ENCODE measurements around the gene TNPO2.

The TNPO2 gene

DNA sequence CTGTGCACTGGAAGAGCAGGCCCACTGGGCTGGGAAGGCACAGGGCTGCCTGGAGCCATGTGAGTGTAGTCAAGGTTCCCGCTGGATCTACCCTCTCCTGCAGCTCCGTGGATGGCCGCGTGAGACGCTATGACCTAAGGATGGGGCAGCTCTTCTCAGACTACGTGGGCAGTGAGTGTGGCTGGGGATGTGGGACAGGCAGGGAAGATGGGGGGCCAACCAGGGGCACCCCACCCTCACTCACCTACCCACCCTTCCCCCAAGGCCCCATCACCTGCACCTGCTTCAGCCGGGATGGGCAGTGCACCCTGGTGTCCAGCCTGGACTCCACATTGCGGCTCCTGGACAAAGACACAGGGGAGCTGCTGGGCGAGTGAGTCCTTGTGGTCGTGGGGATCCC, 51.0 kb downstream of the TNPO2 start:
- no peak for DNase-seq

- DNase-seq: no peak
Observed at GRCh38 chr19:12670159-12670928, 53.4 kb downstream of the TNPO2 start.

DNA sequence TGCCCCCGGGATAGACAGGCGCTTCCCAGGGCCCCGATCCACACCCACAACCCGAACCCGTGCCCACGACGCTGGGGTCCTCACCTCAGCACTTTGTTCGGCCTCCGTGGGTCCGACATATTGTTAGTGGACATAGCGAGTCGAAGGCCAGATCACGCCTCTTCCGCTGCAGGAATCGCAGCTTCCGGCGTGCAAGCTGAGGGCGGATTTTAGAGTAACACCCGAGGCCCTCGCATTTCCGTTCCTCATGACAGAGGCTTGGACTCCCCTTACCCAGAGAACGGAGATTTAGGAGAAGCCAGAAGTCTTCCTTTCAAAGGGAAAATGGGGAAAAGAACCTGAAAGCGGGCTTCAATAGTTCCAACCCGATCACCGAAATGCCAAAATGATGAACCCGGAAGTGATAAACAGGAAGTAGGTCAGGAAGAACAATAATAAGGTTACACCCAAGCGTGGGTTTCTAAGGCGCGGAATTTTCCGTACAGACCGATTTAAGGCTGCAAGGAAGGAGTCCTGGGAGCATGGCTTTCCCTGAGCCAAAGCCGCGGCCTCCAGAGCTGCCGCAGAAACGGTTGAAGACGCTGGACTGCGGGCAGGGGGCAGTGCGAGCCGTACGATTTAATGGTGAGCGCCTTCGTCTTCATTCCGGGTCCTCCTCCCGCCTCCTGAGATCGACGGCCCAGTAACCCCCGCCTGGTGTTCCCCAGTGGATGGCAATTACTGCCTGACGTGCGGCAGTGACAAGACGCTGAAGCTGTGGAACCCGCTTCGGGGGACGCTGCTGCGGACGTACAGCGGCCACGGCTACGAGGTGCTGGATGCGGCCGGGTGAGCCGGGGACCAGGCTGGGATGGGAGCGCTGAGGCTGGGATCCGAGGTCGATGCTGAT, 54.2 kb downstream of the TNPO2 start:
- peak; percentile 82 for DNase-seq

GRCh38 chr19:12668932-12669269, 54.8 kb downstream of the TNPO2 start:
- peak; percentile 86 for DNase-seq

DNA sequence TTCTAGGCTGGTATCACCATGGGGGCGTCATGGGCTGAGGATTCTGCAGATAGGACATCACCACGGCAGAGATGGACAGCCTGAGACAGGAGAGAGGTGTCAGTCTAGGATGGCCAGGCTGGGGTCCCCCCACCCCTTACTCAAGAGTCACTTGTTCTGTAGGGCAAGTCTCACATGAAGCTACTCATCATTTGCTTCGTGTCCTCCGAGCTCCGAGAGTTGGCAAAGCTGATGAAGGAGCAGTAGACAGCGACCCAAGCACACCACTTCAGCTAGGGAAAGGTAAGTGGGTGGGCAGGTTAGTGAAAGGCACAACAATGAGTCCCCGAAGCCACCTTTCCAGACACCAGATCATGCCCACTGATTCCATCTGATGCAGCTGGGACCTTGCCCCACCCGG, 55.4 kb downstream of the TNPO2 start:
- DNase-seq: no peak

- DNase-seq: no peak
Observed at GRCh38 chr19:12667731-12668302, 55.9 kb downstream of the TNPO2 start.

DNA sequence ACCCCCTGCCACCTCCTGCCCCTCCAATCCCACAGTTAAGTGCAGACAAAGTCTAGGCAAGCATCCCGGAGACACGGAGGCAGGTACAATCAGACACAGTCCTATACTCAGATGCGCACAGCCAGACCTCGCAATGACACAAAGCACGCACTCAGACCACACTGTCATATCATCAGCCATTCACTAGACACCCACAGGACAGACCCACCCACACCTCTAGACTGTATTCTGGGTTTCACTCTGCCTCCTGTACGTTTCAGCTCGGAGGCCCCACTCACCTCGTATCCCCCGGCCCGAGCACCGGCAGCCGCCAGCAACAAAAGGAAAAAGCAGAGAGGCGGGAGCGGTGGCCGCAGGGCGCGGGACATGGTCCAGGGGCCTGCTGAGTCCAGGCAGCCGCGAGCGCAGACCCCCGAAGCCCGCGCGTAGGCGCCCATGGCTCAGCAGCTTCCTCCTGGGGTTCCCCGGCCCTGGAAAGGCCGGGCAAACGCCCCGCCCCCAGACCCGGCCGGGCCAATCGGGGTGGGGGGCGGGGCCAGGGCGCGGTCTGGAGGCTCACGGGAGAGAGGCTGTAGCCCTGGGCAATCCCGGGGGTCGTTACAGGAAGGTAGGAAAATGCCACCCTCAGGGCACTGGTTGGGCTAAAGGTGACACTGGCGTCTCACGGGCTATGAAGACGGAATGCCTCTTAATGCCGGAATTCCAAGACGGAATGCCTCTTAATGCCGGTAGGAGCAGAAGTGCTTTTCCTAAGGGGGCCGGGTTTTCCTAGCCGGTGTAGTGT, 57.3 kb downstream of the TNPO2 start, which contains the start of the genes MAN2B1 and WDR83:
TSS of gene MAN2B1 (minus strand) at position 478 of the 784 bp plus-strand sequence. CDS start at position 437, 41 bp downstream.
TSS of gene WDR83 (plus strand) at position 543 of the 784 bp plus-strand sequence. CDS start 2,984 bp downstream, outside the sequence.
- peak; percentile 83 for DNase-seq

GRCh38 chr19:12665671-12666264, 58.0 kb downstream of the TNPO2 start:
- no peak for DNase-seq

GRCh38 chr19:12665281-12665573, 58.5 kb downstream of the TNPO2 start:
- DNase-seq: peak; percentile 65

GRCh38 chr19:12664406-12665280, 59.1 kb downstream of the TNPO2 start:
- no peak for DNase-seq

GRCh38 chr19:12660980-12661379, 62.8 kb downstream of the TNPO2 start:
- DNase-seq: no peak

- DNase-seq: no peak
Observed at GRCh38 chr19:12657966-12658365, 65.8 kb downstream of the TNPO2 start.

- no peak for DNase-seq
Observed at GRCh38 chr19:12656899-12657571, 66.7 kb downstream of the TNPO2 start.

DNA sequence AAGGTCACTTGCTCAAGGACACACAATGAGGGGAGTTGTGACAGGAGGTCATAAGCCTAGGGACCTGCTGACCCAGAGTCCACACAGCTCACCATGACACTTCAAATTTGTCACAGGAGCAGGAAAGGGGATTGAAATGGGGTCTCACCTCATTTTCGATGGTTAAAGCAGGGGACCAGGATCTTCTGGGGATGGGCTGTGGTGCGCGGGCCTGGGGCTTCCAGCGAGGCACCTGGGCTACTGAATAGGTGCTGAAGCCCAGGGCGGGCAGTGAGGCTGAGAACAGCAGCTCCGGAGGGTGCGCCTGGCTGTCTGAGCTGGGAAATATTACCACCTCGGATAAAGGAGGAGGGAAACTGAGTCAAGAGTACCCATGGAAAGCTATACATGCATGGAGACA, 68.2 kb downstream of the TNPO2 start:
- DNase-seq: no peak

- no peak for DNase-seq
Observed at GRCh38 chr19:12652219-12652618, 71.5 kb downstream of the TNPO2 start.

DNA sequence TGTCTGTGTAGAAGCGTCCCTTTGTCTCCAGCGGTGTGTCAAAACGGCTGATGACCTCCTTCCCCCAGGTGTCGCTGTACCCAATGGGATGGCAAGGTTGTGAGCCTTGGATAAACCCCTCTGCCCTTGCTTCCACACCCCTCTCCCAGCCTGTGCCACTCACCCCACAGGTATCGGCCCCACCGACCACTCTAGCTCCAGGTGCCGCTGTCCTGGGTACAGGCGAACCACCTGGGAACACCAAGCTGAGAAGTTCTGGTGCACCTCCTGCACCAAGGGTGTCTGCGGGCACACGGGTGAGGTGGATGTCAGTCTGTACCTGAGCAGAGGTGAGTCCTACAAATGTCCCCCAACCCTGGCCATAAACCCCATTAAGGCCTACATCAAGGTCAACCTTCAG, 73.8 kb downstream of the TNPO2 start:
- DNase-seq: no peak

Measured in CD4-positive, alpha-beta T cell treated with Interleukin-10 for 1 hour (primary cell).